GM12872 (cell line): Measurements from ENCODE around the gene DLEC1.

Experiments used
- TF ChIP-seq, protein P1 (sequence below): IDR thresholded peaks from 3 replicates; pipeline ENCODE4 v1.5.1; 2011; ENCODE audit warnings: low read depth, mild to moderate bottlenecking, low read length, moderate library complexity; ENCODE audit not compliant: insufficient read depth

Gene DLEC1

GRCh38 chr3:37993067-37993455 lies 45.9 kb upstream of the DLEC1 start:
- TF ChIP-seq, protein P1, sequence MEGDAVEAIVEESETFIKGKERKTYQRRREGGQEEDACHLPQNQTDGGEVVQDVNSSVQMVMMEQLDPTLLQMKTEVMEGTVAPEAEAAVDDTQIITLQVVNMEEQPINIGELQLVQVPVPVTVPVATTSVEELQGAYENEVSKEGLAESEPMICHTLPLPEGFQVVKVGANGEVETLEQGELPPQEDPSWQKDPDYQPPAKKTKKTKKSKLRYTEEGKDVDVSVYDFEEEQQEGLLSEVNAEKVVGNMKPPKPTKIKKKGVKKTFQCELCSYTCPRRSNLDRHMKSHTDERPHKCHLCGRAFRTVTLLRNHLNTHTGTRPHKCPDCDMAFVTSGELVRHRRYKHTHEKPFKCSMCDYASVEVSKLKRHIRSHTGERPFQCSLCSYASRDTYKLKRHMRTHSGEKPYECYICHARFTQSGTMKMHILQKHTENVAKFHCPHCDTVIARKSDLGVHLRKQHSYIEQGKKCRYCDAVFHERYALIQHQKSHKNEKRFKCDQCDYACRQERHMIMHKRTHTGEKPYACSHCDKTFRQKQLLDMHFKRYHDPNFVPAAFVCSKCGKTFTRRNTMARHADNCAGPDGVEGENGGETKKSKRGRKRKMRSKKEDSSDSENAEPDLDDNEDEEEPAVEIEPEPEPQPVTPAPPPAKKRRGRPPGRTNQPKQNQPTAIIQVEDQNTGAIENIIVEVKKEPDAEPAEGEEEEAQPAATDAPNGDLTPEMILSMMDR = no peak

- TF ChIP-seq, protein P1 = no peak
Measured at GRCh38 chr3:37993460-37993819, 45.6 kb upstream of the DLEC1 start.

DNA sequence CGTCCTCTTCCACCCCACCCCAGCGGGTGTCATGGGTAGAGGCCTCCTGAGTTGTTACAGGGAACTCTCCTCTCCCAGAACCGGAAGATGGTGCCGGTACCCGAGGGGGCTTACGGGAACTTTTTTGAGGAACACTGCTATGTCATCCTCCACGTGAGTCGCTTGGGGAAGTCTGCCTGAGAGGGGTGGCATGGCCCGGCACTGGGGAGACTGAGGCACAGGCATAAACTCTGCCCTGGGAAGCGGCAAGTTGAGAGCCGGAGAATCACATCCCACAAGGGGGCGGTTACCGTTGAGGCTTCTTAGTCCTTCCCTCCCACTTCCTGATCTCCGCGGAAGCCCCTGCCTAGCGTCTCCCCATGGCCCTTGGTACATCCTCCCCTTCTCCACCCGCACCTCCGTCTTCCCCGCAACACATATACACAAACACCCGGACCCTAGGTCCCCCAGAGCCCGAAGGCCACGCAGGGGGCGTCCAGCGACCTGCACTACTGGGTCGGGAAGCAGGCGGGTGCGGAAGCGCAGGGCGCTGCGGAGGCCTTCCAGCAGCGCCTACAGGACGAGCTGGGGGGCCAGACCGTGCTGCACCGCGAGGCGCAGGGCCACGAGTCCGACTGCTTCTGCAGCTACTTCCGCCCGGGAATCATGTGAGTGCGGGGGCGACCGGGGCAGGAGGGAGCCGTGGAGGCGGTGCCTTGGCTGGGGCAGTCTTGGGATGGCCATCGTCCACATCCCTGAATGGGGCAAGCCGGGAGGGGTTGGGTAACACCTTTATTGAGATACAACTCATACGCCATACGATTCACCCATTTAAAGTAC lies 45.0 kb upstream of the DLEC1 start:
- TF ChIP-seq, protein P1 = no peak

DNA sequence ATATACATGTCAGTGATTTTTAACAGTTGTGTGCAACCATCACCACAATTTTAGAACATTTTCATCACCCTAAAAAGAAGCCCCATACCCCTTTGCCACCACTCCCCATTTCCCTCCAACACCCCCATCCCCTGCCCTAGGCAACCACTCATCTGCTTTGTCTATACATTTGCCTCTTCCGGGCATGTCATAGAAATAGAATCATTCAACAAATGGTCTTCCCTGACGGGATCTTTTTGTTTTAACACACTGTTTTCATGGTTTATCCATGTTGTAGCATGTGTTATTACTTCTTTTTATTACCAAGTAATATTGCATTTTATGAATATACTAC lies 44.4 kb upstream of the DLEC1 start:
- TF ChIP-seq, protein P1 = no peak

GRCh38 chr3:37995652-37996641 lies 43.1 kb upstream of the DLEC1 start:
- TF ChIP-seq, protein P1 = no peak

DNA sequence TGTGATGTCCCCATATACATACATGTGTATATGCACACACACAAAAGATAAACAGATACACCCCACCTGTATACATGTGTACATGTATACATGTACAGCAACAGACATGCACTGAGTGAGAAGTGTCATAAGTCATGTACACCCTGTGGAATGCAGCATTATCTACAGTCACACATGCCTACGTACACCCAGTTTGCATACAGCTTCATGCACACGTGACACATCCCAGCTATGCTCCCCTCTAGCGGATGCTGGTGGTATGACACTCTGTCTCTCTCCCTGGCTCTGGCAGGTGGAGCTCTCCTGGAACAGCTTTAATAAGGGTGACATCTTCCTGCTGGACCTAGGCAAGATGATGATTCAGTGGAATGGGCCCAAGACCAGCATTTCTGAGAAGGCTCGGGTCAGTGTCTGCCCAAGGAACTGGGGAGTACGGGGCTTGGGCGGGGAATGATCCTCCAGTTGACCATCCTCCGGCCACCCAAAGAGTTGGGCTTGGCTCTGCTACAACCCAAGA lies 42.2 kb upstream of the DLEC1 start:
- TF ChIP-seq, protein P1 = peak; percentile 99

GRCh38 chr3:37997342-37997741 lies 41.7 kb upstream of the DLEC1 start:
- TF ChIP-seq, protein P1 = no peak
